Uterus (tissue), 2 donors: ENCODE data around the gene TEKT3.

Source experiments
- CTCF ChIP-seq, 4 experiments: fragments of 200-600 bp in 2 of 4; fragments of 450-650 bp in 2 of 4; sonication (generic) in 2 of 4; IDR thresholded peaks; one replicate each; pipeline ENCODE4 v1.5.1; 2016 to 2019; ENCODE audit warnings: antibody characterized with exemption in 4 of 4, mild to moderate bottlenecking in 2 of 4, moderate library complexity in 1 of 4
- POLR2A ChIP-seq, 2 donors: fragments of 450-650 bp; IDR thresholded peaks; one replicate each; pipeline ENCODE4 v1.6.1; 2016; ENCODE audit warnings: antibody characterized with exemption in 2 of 2, mild to moderate bottlenecking in 1 of 2, moderate library complexity in 1 of 2

GRCh38 chr17:15377200-15377599, 35.8 kb upstream of the TEKT3 start:
- TF ChIP-seq CTCF (IDR thresholded peaks at IDR 0.05): no peak
- TF ChIP-seq POLR2A (IDR thresholded peaks at IDR 0.05): no peak
